DOHH2 (cell line): ENCODE measurements around the gene NALCN.

Experiments used
- EZH2phosphoT487 ChIP-seq: fragments of 200-600 bp; sonication (generic); IDR thresholded peaks from 2 replicates; pipeline ENCODE4 v1.6.1; 2017; ENCODE audit warnings: borderline replicate concordance, mild to moderate bottlenecking, antibody characterized with exemption, low read length, moderate library complexity, mixed read lengths
- TF ChIP-seq, protein P1 (sequence below): fragments of 200-600 bp; sonication (generic); IDR thresholded peaks from one replicate; pipeline ENCODE4 v1.5.1; 2014; ENCODE audit warnings: antibody characterized with exemption, mild to moderate bottlenecking, low read depth, low read length; ENCODE audit not compliant: poor library complexity, severe bottlenecking

DNA sequence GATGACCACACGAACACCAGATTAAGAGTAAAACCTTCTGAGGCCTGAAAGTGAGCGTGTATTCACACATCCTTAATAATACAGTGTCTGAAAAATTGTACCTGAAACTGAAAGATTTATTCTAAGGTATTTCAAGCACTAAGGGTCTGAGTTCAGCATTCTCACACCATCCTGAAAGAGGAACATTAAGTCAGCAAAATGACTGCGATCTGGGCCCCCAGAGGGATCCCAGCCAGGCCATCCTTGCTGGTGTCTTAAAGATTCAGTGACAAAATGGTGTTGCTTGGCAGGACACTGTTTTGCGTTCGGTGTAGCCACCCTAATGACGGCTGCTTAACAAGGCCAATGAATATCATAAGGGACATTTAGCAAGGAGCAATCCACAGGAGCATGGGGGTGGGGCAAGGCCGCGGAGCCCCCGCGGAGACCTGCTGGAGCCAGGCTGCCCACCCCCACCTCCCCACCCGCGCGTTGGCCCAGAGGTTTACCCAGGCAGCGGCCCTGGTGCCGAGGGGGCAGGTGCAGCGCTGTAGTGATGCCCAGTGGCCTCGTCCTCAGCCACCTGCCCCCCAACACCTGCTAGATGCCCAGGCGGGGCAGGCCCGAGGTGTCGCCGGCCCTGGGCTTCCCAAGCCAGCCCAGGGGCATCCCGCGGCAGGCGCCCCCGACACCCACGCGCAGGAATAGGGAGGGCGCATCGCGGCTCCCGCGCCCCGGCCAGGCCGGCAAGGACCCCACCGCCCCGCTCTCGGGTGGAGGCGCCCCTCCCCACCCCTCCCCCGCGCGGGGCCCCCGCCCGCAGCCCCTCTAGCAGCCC, 742 bp downstream of the NALCN start:
- TF ChIP-seq, protein P1, sequence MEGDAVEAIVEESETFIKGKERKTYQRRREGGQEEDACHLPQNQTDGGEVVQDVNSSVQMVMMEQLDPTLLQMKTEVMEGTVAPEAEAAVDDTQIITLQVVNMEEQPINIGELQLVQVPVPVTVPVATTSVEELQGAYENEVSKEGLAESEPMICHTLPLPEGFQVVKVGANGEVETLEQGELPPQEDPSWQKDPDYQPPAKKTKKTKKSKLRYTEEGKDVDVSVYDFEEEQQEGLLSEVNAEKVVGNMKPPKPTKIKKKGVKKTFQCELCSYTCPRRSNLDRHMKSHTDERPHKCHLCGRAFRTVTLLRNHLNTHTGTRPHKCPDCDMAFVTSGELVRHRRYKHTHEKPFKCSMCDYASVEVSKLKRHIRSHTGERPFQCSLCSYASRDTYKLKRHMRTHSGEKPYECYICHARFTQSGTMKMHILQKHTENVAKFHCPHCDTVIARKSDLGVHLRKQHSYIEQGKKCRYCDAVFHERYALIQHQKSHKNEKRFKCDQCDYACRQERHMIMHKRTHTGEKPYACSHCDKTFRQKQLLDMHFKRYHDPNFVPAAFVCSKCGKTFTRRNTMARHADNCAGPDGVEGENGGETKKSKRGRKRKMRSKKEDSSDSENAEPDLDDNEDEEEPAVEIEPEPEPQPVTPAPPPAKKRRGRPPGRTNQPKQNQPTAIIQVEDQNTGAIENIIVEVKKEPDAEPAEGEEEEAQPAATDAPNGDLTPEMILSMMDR: no peak
- no peak for TF ChIP-seq EZH2phosphoT487
